CD4-positive, alpha-beta T cell treated with Interferon alpha-2 for 1 hour (primary cell): Measurements from ENCODE around the gene SERPINA12.
"Not testable (repeated sequence)": the region's sequence is repeated elsewhere in the genome, so short reads cannot be mapped to it uniquely, and the experiment has no call there.

Experiments used
- DNase-seq, 2 donors: peaks; one replicate each; pipeline ENCODE4 v3.0.0-alpha.2; 2020 to 2022

Gene SERPINA12

DNA sequence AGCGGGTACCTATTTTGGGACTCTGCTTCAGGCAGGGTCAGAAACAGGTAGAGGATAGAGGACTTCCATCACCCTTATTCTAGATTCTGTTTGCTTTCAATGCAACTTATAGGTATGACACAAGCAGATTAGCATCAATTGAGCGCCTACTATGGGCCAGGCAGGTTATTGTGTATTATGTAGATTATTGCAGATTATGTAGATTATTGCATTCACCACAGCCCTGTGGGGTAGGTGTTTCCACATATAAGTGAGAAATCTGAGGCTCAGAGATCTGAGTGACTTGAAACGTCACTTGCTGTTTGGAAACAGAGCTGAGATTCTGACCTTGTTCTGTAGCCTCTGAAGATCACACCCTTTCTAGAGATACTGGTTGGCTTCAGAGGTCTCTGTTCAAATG, 26.2 kb upstream of the SERPINA12 start:
- DNase-seq, result no peak

GRCh38 chr14:94532447-94532846, 23.2 kb upstream of the SERPINA12 start:
- no peak for DNase-seq

GRCh38 chr14:94531187-94531586, 21.9 kb upstream of the SERPINA12 start:
- DNase-seq, result no peak

GRCh38 chr14:94524093-94524492, 14.8 kb upstream of the SERPINA12 start:
- DNase-seq, result no peak

GRCh38 chr14:94523265-94523664, 14.0 kb upstream of the SERPINA12 start:
- no peak for DNase-seq

GRCh38 chr14:94522115-94522724, 13.0 kb upstream of the SERPINA12 start:
- no peak for DNase-seq

GRCh38 chr14:94521375-94522114, 12.3 kb upstream of the SERPINA12 start:
- no peak for DNase-seq

- no peak for DNase-seq
These were observed 8.5 kb upstream of the SERPINA12 start for GRCh38 chr14:94517641-94518257.

DNA sequence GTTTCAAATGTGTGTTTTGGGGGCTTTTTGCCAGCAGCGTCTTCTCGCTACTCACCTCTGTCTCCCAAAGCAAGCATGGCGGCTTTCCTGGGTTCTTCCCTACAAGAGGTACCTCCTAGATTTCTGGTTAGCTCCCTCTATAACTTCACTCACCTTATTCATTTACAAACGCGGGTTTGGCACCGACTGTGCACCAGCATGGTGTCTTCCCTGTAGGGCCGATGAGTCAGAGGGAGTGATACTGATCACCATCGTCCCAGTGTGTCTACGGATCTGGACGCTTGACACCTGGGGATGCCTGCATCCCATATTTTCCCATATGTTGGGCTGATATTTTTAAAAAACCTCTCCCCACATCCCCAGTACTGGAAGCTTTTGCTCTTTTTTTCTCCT, 8.0 kb upstream of the SERPINA12 start:
- DNase-seq, result no peak

DNA sequence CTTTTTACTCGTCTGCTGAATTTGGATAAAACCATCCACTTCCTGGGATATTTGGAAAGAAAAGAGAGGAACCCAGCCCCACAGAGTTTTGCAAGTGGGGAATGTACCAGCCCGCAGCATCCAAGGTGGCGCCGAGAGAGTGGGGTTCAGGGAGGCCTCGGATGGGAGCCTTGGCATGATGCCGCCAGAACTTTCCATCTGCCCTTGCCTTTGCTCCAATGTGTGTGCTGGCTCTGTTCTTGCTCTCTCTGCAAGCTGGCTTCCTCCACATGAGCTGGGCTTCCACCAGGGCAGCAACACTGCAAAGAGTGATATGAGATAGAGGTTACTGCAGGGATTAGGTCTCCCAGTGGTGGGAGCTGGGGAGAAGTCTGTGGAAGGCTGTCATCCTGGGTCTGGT, 6.6 kb upstream of the SERPINA12 start:
- DNase-seq, result no peak

- DNase-seq, result no peak
These were observed 6.2 kb upstream of the SERPINA12 start for GRCh38 chr14:94515426-94515825.

DNA sequence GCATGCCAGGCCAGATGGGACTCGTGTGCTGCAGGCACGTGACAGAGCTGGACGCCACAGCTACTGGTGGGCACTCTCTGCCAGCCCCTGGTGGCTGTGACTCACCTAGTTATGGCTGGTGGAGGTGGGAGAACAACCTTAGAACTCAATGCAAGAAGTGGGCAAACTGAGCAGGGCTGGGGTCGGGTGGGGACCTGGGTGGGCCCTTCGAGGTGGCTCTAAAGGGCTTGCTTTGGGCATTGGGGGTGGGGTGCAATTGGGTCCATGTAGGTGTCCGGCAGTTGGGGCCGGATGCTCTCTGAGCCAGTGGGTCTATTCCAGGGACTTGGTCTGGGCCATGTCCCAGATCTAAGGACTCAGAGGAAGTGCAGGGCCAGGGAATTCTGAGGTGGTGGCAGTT, 5.1 kb upstream of the SERPINA12 start:
- no peak for DNase-seq

DNA sequence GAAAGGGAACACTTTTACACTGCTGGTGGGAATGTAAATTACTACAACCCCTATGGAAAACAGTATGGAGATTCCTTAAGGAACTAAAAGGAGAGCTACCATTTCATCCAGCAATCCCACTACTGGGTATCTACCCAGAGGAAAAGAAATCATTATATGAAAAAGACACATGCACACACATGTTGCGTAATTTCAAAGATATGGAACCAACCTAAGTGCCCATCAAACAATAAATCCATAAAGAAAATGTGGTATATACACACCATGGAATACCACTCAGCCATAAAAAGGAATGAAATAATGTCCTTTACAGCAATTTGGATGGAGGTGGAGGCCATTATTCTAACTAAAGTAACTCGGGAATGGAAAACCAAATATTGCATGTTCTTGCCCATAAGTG, 1.2 kb upstream of the SERPINA12 start:
- DNase-seq, result not testable (repeated sequence)

- DNase-seq, result no peak
These were observed 3.6 kb downstream of the SERPINA12 start for GRCh38 chr14:94505641-94506040.

- no peak for DNase-seq
These were observed 4.1 kb downstream of the SERPINA12 start for GRCh38 chr14:94505206-94505605.

DNA sequence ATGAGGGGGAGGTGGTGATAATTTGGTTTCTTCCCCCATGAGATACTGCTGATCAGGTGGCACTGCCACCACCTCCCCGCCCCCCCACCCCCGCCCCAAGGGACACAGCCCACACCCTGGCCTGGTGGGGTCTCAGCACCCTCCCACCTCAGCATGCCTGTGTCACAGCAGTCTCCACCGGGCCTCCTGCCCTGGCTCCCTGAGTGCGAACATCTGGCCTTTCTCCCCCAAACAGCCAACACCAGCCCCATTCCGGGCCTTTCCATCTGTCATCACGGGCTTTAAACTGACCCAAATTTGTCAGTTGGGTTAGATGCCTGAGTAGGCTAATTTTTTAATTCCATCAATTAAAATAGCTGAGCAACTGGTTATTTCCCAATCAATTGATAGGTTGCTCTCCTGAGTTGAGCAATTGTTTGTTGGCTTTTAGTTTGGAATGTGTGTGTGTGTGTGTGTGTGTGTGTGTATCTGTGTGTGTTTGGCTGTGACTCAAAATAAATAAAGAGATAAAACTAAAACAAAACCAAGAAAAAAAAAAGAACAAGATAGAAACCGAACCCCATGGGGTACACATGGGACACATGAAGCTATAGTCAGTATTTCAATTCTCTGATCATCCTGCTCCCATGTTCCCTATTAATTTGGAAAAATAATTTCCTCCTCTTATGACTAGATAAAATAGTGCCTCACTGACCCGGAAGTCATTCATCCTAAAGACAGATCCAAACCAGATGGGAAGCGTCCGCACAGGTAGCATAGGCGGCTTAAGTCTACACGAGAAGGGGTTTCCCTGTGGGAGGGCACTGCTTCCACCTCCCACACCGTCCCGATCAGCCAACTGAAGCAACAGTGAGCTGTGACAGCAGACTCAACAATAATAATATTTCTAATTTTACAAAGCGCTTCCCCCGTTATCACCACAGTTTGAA, 7.4 kb downstream of the SERPINA12 start:
- DNase-seq, result no peak

DNA sequence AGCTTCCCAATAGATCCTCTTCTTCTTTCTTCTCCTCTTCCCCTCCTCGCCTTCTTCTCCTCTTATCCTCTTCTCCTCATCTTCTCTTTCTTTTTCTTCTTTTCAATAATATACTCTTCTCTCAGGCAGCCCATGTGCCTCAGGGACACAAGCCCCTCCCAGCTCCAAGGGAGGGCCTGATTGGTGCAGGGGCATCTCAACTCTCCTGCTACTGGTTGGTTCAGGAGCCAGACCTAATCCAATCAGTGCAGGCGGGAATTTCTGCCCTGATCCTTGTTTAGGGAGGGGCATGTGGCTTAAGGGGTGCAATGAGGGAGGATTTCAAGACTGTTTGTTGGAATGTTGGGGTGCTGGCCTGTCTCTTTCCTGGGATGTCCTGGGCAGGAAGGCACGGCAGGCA, 9.0 kb downstream of the SERPINA12 start:
- no peak for DNase-seq

GRCh38 chr14:94499673-94500072, 9.6 kb downstream of the SERPINA12 start:
- no peak for DNase-seq

DNA sequence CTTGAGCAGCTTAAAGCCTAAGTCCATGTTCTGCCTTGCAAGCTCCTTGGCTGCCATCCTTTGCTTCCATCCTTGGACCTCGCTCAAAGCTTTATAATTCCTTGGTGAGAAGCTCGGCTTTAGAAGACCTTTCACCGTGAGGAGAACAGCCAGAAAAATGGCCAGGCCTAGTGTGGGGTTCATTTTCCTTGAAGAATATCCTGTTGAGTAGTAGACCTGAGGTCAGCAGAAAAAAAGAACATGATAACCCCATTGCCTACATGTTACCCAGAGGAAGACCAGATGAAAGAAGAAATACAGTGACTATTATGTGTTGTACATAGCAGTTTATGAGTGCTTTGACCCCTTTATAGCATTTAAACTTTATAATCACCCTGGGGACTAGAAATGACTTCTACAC, 11.1 kb downstream of the SERPINA12 start:
- DNase-seq, result no peak

DNA sequence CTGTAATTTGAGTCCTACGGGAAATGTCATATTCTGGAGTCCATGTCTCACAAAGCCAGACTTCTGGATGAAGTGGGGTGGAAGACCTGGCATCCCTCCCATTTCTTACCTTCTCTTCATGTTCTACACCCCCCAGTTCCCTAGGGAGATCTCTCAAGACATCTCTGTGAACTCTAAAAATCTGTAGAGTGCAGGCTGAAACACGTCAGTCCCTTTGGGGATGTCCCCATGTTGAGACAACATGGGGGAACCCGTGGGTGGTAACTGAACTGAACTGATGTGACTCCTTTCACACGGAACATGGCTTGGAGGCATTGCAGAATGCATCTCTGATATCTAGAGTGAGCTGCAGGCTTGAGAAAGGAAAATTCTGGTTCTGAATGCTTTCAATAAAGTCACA, 15.2 kb downstream of the SERPINA12 start:
- DNase-seq, result no peak

- DNase-seq, result no peak
These were observed 17.8 kb downstream of the SERPINA12 start for GRCh38 chr14:94491511-94491910.

- DNase-seq, result no peak
These were observed 19.9 kb downstream of the SERPINA12 start for GRCh38 chr14:94489336-94489735.

DNA sequence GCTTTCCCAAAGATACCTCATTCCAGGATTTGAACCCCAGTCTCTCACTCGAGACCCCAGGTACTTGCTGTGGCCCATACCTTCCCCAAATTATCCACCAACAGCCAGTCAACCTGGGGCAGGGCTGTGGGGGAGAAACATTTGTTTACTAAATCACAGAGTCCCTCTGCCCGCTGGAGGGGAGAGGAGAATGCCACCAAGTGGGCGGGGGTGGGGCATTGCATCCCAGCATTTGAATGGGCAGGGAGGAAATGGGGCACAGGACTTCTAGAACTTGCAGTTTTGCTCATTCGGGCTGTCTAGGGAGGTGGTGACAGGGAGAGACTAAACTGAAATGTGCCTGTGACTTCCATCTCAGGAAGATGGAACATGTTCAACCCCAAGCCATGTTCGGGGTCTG, 22.4 kb downstream of the SERPINA12 start:
- no peak for DNase-seq
